ENCODE data around the gene FAM200B.
"Not testable (repeated sequence)": the region's sequence is repeated elsewhere in the genome, so short reads cannot be mapped to it uniquely, and the experiment has no call there.

FAM200B gene

GRCh38 chr4:15702941-15703403, 21.3 kb downstream of the FAM200B start, which contains the start of gene BST1:
Gene BST1, plus strand, starts transcription at chr4:15703065. Its CDS starts 80 bp downstream, at chr4:15703145.
- no peak for FAIRE-seq

GRCh38 chr4:15703439-15703838, 21.8 kb downstream of the FAM200B start:
- no peak for FAIRE-seq

GRCh38 chr4:15704129-15704528, 22.5 kb downstream of the FAM200B start:
- FAIRE-seq: no peak

- no peak for FAIRE-seq
These were observed 25.2 kb downstream of the FAM200B start for GRCh38 chr4:15706646-15707362.

- FAIRE-seq: no peak
These were observed 25.7 kb downstream of the FAM200B start for GRCh38 chr4:15707363-15707715.

GRCh38 chr4:15711762-15712161, 30.1 kb downstream of the FAM200B start:
- no peak for FAIRE-seq

GRCh38 chr4:15712214-15712613, 30.6 kb downstream of the FAM200B start:
- FAIRE-seq: no peak

- FAIRE-seq: no peak
These were observed 32.5 kb downstream of the FAM200B start for GRCh38 chr4:15714141-15714540.

- FAIRE-seq: no peak
These were observed 33.2 kb downstream of the FAM200B start for GRCh38 chr4:15714646-15715435.

GRCh38 chr4:15716115-15716514, 34.5 kb downstream of the FAM200B start:
- no peak for FAIRE-seq

- FAIRE-seq: no peak
These were observed 35.5 kb downstream of the FAM200B start for GRCh38 chr4:15717086-15717485.

- FAIRE-seq: no peak
These were observed 36.2 kb downstream of the FAM200B start for GRCh38 chr4:15717657-15718416.

GRCh38 chr4:15718465-15718864, 36.8 kb downstream of the FAM200B start:
- FAIRE-seq: no peak

- no peak for FAIRE-seq
These were observed 37.3 kb downstream of the FAM200B start for GRCh38 chr4:15718959-15719358.

GRCh38 chr4:15719506-15719905, 37.9 kb downstream of the FAM200B start:
- no peak for FAIRE-seq

GRCh38 chr4:15720851-15721250, 39.2 kb downstream of the FAM200B start:
- no peak for FAIRE-seq

- FAIRE-seq: no peak
These were observed 44.0 kb downstream of the FAM200B start for GRCh38 chr4:15725608-15726007.

- peak; percentile 93 for FAIRE-seq
These were observed 48.4 kb downstream of the FAM200B start for GRCh38 chr4:15729910-15730533.

- not testable (repeated sequence) for FAIRE-seq
These were observed 51.4 kb downstream of the FAM200B start for GRCh38 chr4:15733061-15733460.

GRCh38 chr4:15735536-15735935, 53.9 kb downstream of the FAM200B start:
- FAIRE-seq: no peak

- FAIRE-seq: no peak
These were observed 55.0 kb downstream of the FAM200B start for GRCh38 chr4:15736514-15737050.

GRCh38 chr4:15737255-15737654, 55.6 kb downstream of the FAM200B start:
- FAIRE-seq: no peak

GRCh38 chr4:15738877-15739276, 57.2 kb downstream of the FAM200B start:
- FAIRE-seq: no peak
